ENCODE measurements around the gene RBBP5. TPM values are rescaled to one million over a fixed set of nuclear protein-coding genes. Genes with fewer than 3 reads are reported as not detected.

Gene RBBP5
- total and polyA plus RNA-seq, 2 of the 4 experiments (the other 2 are of a cell fraction), result 7.3 to 37.5 TPM

- no peak overlapping the region for H4K8ac ChIP-seq (ENCODE audit: low read depth in 2 of 2, low read length in 2 of 2)
- BruUV-seq (replicated peaks), result no TSS peak
- H3K79me1 ChIP-seq (ENCODE audit: low read depth in 1 of 2, low read length in 2 of 2), result no peaks in the 10 kb centered on the region
- H3K4ac ChIP-seq (ENCODE audit: low read depth, low read length), result no peak overlapping the region
- H3K23ac ChIP-seq (ENCODE audit: low read depth, low read length), result no peak overlapping the region
- no peak overlapping the region for H2AFZ ChIP-seq (replicated peaks; ENCODE audit: low read length, poor library complexity)
- intact Hi-C loops (cut with micrococcal nuclease), result no loop called here
- no peak overlapping the region for H2BK20ac ChIP-seq (ENCODE audit: low read depth, low read length)
- no peak overlapping the region for H3K27ac ChIP-seq (ENCODE audit: insufficient read depth, low read length)
- no peak overlapping the region for H4K5ac ChIP-seq (ENCODE audit: low read depth, low read length)
- no peaks in the 10 kb centered on the region for H3K9me1 ChIP-seq (ENCODE audit: insufficient read depth, low read length)
- H2AK5ac ChIP-seq (ENCODE audit: low read depth, low read length), result no peak overlapping the region
- H3K4me1 ChIP-seq (ENCODE audit: control insufficient read depth, insufficient read depth, low read length), result no peaks in the 10 kb centered on the region
- peaks cover 73% of the 10 kb centered on the region for H3K27me3 ChIP-seq (ENCODE audit: control insufficient read depth, insufficient read depth, low read length)
- H3K14ac ChIP-seq (replicated peaks; ENCODE audit: low read depth, low read length), result no peak overlapping the region
- WGBS, 2 experiments (ENCODE audit: extremely low coverage in 2 of 2, insufficient read length in 1 of 2), result 60% methylated on average over 1 of the region's 6 CpGs; no CpG with 5 or more reads in 1 of the 2 experiments
- no peak overlapping the region for H2BK120ac ChIP-seq (ENCODE audit: low read depth, low read length)
- ATAC-seq (ENCODE audit: low read depth) (no peak), DNase-seq (no peak)
- ChIA-PET POLR2A (ENCODE audit: unreplicated experiment) (no interaction called here), CTCF (interaction anchor here (2.1 kb wide), 1 partner anchor 12 kb away, joined by 10 read pairs; no protein-coding TSS in a partner anchor)
- no peak overlapping the region for H2BK15ac ChIP-seq (ENCODE audit: low read depth, low read length)
- dilution Hi-C loops (cut with HindIII; ENCODE audit: low sequenced_read_pairs, unreplicated experiment), result no loop called here
- H3K36me3 ChIP-seq (ENCODE audit: control insufficient read depth, insufficient read depth, low read length), result no peaks in the 10 kb centered on the region
- H3K9ac ChIP-seq (ENCODE audit: low read depth, low read length), result no peak overlapping the region
- H4K91ac ChIP-seq (ENCODE audit: insufficient read depth, low read depth, low read length), result no peak overlapping the region
- no peak overlapping the region for H2BK5ac ChIP-seq (ENCODE audit: low read depth, low read length, poor library complexity, severe bottlenecking)
- no peak for TF ChIP-seq USF2 (IDR thresholded peaks at IDR 0.05; ENCODE audit: low read depth, low read length)
- no peak for TF ChIP-seq MAZ (IDR thresholded peaks at IDR 0.05; ENCODE audit: borderline replicate concordance, low read depth, low read length)
- no peak for TF ChIP-seq NFE2L2 (IDR thresholded peaks at IDR 0.05; ENCODE audit: low read depth, low read length)
- no peak for TF ChIP-seq ELK1 (IDR thresholded peaks at IDR 0.05; ENCODE audit: borderline replicate concordance, low read depth, low read length)
- no peak for TF ChIP-seq RCOR1 (IDR thresholded peaks at IDR 0.05; ENCODE audit: insufficient replicate concordance, low read length)
- TF ChIP-seq CEBPB (IDR thresholded peaks at IDR 0.05; ENCODE audit: low read depth, low read length), result no peak
- TF ChIP-seq SMC3 (IDR thresholded peaks at IDR 0.05; ENCODE audit: low read depth, low read length), result no peak
- no peak for TF ChIP-seq MXI1 (IDR thresholded peaks at IDR 0.05; ENCODE audit: borderline replicate concordance, low read depth, low read length)
- TF ChIP-seq RFX5 (IDR thresholded peaks at IDR 0.05; ENCODE audit: low read depth, low read length), result no peak
- TF ChIP-seq CHD1 (IDR thresholded peaks at IDR 0.05; ENCODE audit: low read depth, low read length), result no peak
- no peak for TF ChIP-seq CTCF (conservative IDR thresholded peaks at IDR 0.05; ENCODE audit: low read depth, low read length)
- no peak for TF ChIP-seq RAD21 (IDR thresholded peaks at IDR 0.05; ENCODE audit: low read length)
- H3K18ac ChIP-seq (ENCODE audit: low read depth, low read length), result no peak overlapping the region
- no peak overlapping the region for H2AK9ac ChIP-seq (replicated peaks; ENCODE audit: low read depth, low read length, poor library complexity)
- no peak overlapping the region for H3K4me3 ChIP-seq (ENCODE audit: insufficient read depth, low read depth, low read length)
- in situ Hi-C loops (cut with MboI; ENCODE audit: low sequenced_read_pairs), result no loop called here
- H3K9me3 ChIP-seq (ENCODE audit: control insufficient read depth, insufficient read depth, low read length), result no peaks in the 10 kb centered on the region
- H4K20me1 ChIP-seq (ENCODE audit: insufficient read depth, low read length), result no peaks in the 10 kb centered on the region
- H3K4me2 ChIP-seq (ENCODE audit: low read depth, low read length), result no peak overlapping the region
- no peak overlapping the region for H3K56ac ChIP-seq (ENCODE audit: extremely low read depth, insufficient read depth, low read length)
Measured at GRCh38 chr1:205049479-205049878, 72.3 kb downstream of the RBBP5 start.

Data from IMR-90 (cell line).